WTC11 (cell line): Measurements from ENCODE around the gene MUSTN1. TPM values are rescaled to one million over a fixed set of nuclear protein-coding genes. Genes with fewer than 3 reads are reported as not detected.

ENCODE experiments used
- ATAC-seq: fragments of 200-7000 bp; cut with Tn5 transposase; 2 replicates; pipeline ENCODE4 v1.10.0; 2021; ENCODE audit warnings: mild to moderate bottlenecking, moderate library complexity
- CTCF ChIA-PET: fragments of 300-600 bp; sonication (Branson Sonifier 250); formaldehyde crosslinking; loops from one replicate; lab custom pipeline; 2021; ENCODE audit warnings: antibody characterized with exemption; lab: Charles Lee
- POLR2A ChIA-PET: fragments of 350-600 bp; sonication (Branson Sonifier 250); formaldehyde crosslinking; loops from one replicate; lab custom pipeline; 2021; ENCODE audit warnings: antibody characterized with exemption; lab: Charles Lee
- DNase-seq: peaks from one replicate; pipeline ENCODE4 v3.0.0; 2021; ENCODE audit warnings: low spot score
- H3K27ac Mint-ChIP-seq: 2 replicates; pipeline ENCODE4 v1.8.0; 2021; ENCODE audit warnings: mixed read lengths
- H3K27me3 Mint-ChIP-seq: 2 replicates; pipeline ENCODE4 v1.8.0; 2021; ENCODE audit warnings: low read depth, mild to moderate bottlenecking, moderate library complexity, mixed read lengths
- H3K36me3 Mint-ChIP-seq: 2 replicates; pipeline ENCODE4 v1.8.0; 2021; ENCODE audit warnings: mixed read lengths
- H3K4me1 Mint-ChIP-seq: 2 replicates; pipeline ENCODE4 v1.8.0; 2022; ENCODE audit warnings: mixed read lengths
- H3K4me3 Mint-ChIP-seq: 2 replicates; pipeline ENCODE4 v1.8.0; 2021; ENCODE audit warnings: mild to moderate bottlenecking, moderate library complexity, mixed read lengths
- H3K9me3 Mint-ChIP-seq: 2 replicates; pipeline ENCODE4 v1.8.0; 2021; ENCODE audit warnings: mixed read lengths
- AFF4 ChIP-seq: sonication (generic); formaldehyde crosslinking; IDR thresholded peaks from 2 replicates; pipeline ENCODE4 v1.8.1; 2023; ENCODE audit warnings: mild to moderate bottlenecking, missing genetic modification reagents, borderline replicate concordance
- ATF1 ChIP-seq: sonication (generic); formaldehyde crosslinking; IDR thresholded peaks from 2 replicates; pipeline ENCODE4 v1.8.1; 2023; ENCODE audit warnings: mild to moderate bottlenecking, moderate library complexity, missing genetic modification reagents
- JUN ChIP-seq: sonication (generic); formaldehyde crosslinking; IDR thresholded peaks from 2 replicates; pipeline ENCODE4 v1.8.0; 2023; ENCODE audit warnings: mild to moderate bottlenecking, missing genetic modification reagents
- NFYB ChIP-seq: sonication (generic); formaldehyde crosslinking; conservative IDR thresholded peaks from 2 replicates; pipeline ENCODE4 v1.8.0; 2022; ENCODE audit warnings: low read depth, missing genetic modification reagents
- NR1H2 ChIP-seq: sonication (generic); formaldehyde crosslinking; IDR thresholded peaks from 2 replicates; pipeline ENCODE4 v1.9.0; 2021; ENCODE audit warnings: mild to moderate bottlenecking, moderate library complexity, missing genetic modification reagents
- OVOL2 ChIP-seq: fragments of 250-450 bp; sonication (Bioruptor Pico); IDR thresholded peaks from 2 replicates; pipeline ENCODE4 v1.9.0; 2021; ENCODE audit warnings: mild to moderate bottlenecking, borderline replicate concordance
- PRRX2 ChIP-seq: fragments of 250-450 bp; sonication (Bioruptor Pico); IDR thresholded peaks from 2 replicates; pipeline ENCODE4 v1.8.0; 2021; ENCODE audit warnings: mild to moderate bottlenecking
- SMAD4 ChIP-seq: sonication (generic); formaldehyde crosslinking; IDR thresholded peaks from 2 replicates; pipeline ENCODE4 v1.8.0; 2022; ENCODE audit warnings: mild to moderate bottlenecking, missing genetic modification reagents
- TEAD4 ChIP-seq: sonication (generic); formaldehyde crosslinking; IDR thresholded peaks from 2 replicates; pipeline ENCODE4 v1.8.0; 2022; ENCODE audit warnings: mild to moderate bottlenecking, missing genetic modification reagents
- USF1 ChIP-seq: sonication (generic); formaldehyde crosslinking; IDR thresholded peaks from 2 replicates; pipeline ENCODE4 v1.8.0; 2022; ENCODE audit warnings: mild to moderate bottlenecking, missing genetic modification reagents
- ZBTB21 ChIP-seq: sonication (generic); formaldehyde crosslinking; IDR thresholded peaks from 2 replicates; pipeline ENCODE4 v1.8.1; 2023; ENCODE audit warnings: mild to moderate bottlenecking, missing genetic modification reagents, borderline replicate concordance
- ZNF121 ChIP-seq: sonication (generic); formaldehyde crosslinking; IDR thresholded peaks from 2 replicates; pipeline ENCODE4 v1.8.0; 2023; ENCODE audit warnings: missing genetic modification reagents
- ZNF317 ChIP-seq: sonication (generic); formaldehyde crosslinking; IDR thresholded peaks from 2 replicates; pipeline ENCODE4 v1.8.1; 2023; ENCODE audit warnings: low read depth, mild to moderate bottlenecking, moderate library complexity, missing genetic modification reagents, borderline replicate concordance
- ZNF396 ChIP-seq: fragments of 250-450 bp; sonication (Bioruptor Pico); IDR thresholded peaks from 2 replicates; pipeline ENCODE4 v1.8.0; 2021; ENCODE audit warnings: mild to moderate bottlenecking, moderate library complexity, borderline replicate concordance
- ZNF416 ChIP-seq: fragments of 250-450 bp; sonication (Bioruptor Pico); IDR thresholded peaks from 2 replicates; pipeline ENCODE4 v1.9.0; 2021; ENCODE audit warnings: mild to moderate bottlenecking, inconsistent platforms
- total RNA-seq: library from RNA; stranded (reverse); gene quantifications from 3 replicates; pipeline ENCODE4 v1.2.3, GENCODE V29; 2021
- TF ChIP-seq, protein P1 (sequence below): sonication (generic); formaldehyde crosslinking; IDR thresholded peaks from 2 replicates; pipeline ENCODE4 v1.8.1; 2022; ENCODE audit warnings: low read depth, mild to moderate bottlenecking, moderate library complexity, missing genetic modification reagents, borderline replicate concordance
- TF ChIP-seq, protein P2 (sequence below): sonication (generic); formaldehyde crosslinking; IDR thresholded peaks from 2 replicates; pipeline ENCODE4 v1.8.0; 2022; ENCODE audit warnings: mild to moderate bottlenecking, missing genetic modification reagents
- TF ChIP-seq, protein P3 (sequence below): fragments of 200-600 bp; IDR thresholded peaks from 2 replicates; pipeline ENCODE4 v1.8.0; 2022; ENCODE audit warnings: antibody characterized with exemption
- TF ChIP-seq, protein P4 (sequence below): sonication (generic); formaldehyde crosslinking; IDR thresholded peaks from 2 replicates; pipeline ENCODE4 v1.8.1; 2023; ENCODE audit warnings: mild to moderate bottlenecking, missing genetic modification reagents
- TF ChIP-seq, protein P5 (sequence below): sonication (generic); formaldehyde crosslinking; IDR thresholded peaks from 2 replicates; pipeline ENCODE4 v1.8.1; 2022; ENCODE audit warnings: low read depth, missing genetic modification reagents, borderline replicate concordance

Gene MUSTN1
- total RNA-seq, 1 experiment from 2014 or later: 4.2 TPM

DNA sequence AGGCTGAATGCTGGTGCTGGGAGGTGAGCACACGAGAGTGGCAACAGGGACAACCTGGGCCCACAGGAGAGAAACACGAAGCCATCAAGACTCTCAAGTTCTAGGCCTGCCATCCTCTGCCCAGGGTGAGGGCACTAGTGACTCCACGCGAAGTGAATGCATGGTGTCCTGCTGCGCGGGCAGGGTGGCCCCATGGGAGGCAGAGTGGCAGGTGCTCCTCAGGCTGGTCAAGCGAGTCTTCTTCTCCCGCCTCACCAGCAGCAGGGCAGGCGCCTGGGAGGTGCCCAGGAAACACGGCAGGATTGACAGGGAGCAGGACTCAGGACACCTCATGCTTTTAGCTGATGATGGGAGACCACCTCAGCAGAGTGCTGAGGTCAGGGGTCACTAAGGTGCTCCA, 35.7 kb upstream of the MUSTN1 start:
- H3K27me3 Mint-ChIP-seq: no peaks in the 10 kb centered on the region; the same call in 1 of the 2 replicates
- peaks cover 21% of the 10 kb centered on the region for H3K4me1 Mint-ChIP-seq
- H3K9me3 Mint-ChIP-seq: peaks cover 9% of the 10 kb centered on the region
- TF ChIP-seq, protein P1, sequence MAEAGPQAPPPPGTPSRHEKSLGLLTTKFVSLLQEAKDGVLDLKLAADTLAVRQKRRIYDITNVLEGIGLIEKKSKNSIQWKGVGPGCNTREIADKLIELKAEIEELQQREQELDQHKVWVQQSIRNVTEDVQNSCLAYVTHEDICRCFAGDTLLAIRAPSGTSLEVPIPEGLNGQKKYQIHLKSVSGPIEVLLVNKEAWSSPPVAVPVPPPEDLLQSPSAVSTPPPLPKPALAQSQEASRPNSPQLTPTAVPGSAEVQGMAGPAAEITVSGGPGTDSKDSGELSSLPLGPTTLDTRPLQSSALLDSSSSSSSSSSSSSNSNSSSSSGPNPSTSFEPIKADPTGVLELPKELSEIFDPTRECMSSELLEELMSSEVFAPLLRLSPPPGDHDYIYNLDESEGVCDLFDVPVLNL (CRISPR knock-in tag): no peak
- TF ChIP-seq ZNF317 (CRISPR knock-in tag) (no peak), SMAD4 (no peak), ZNF416 (CRISPR knock-in tag) (no peak), TEAD4 (CRISPR knock-in tag) (no peak), ZNF396 (CRISPR knock-in tag) (no peak), USF1 (CRISPR knock-in tag) (no peak), JUN (no peak), ATF1 (no peak), ZNF121 (no peak), AFF4 (CRISPR knock-in tag) (no peak), PRRX2 (CRISPR knock-in tag) (no peak), NFYB (CRISPR knock-in tag) (no peak), OVOL2 (CRISPR knock-in tag) (no peak), ZBTB21 (CRISPR knock-in tag) (no peak), NR1H2 (CRISPR knock-in tag) (no peak)
- TF ChIP-seq, protein P2, sequence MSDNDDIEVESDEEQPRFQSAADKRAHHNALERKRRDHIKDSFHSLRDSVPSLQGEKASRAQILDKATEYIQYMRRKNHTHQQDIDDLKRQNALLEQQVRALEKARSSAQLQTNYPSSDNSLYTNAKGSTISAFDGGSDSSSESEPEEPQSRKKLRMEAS (CRISPR knock-in tag): no peak
- TF ChIP-seq, protein P3, sequence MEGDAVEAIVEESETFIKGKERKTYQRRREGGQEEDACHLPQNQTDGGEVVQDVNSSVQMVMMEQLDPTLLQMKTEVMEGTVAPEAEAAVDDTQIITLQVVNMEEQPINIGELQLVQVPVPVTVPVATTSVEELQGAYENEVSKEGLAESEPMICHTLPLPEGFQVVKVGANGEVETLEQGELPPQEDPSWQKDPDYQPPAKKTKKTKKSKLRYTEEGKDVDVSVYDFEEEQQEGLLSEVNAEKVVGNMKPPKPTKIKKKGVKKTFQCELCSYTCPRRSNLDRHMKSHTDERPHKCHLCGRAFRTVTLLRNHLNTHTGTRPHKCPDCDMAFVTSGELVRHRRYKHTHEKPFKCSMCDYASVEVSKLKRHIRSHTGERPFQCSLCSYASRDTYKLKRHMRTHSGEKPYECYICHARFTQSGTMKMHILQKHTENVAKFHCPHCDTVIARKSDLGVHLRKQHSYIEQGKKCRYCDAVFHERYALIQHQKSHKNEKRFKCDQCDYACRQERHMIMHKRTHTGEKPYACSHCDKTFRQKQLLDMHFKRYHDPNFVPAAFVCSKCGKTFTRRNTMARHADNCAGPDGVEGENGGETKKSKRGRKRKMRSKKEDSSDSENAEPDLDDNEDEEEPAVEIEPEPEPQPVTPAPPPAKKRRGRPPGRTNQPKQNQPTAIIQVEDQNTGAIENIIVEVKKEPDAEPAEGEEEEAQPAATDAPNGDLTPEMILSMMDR: no peak
- TF ChIP-seq, protein P4, sequence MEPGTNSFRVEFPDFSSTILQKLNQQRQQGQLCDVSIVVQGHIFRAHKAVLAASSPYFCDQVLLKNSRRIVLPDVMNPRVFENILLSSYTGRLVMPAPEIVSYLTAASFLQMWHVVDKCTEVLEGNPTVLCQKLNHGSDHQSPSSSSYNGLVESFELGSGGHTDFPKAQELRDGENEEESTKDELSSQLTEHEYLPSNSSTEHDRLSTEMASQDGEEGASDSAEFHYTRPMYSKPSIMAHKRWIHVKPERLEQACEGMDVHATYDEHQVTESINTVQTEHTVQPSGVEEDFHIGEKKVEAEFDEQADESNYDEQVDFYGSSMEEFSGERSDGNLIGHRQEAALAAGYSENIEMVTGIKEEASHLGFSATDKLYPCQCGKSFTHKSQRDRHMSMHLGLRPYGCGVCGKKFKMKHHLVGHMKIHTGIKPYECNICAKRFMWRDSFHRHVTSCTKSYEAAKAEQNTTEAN (CRISPR knock-in tag): no peak
- TF ChIP-seq, protein P5, sequence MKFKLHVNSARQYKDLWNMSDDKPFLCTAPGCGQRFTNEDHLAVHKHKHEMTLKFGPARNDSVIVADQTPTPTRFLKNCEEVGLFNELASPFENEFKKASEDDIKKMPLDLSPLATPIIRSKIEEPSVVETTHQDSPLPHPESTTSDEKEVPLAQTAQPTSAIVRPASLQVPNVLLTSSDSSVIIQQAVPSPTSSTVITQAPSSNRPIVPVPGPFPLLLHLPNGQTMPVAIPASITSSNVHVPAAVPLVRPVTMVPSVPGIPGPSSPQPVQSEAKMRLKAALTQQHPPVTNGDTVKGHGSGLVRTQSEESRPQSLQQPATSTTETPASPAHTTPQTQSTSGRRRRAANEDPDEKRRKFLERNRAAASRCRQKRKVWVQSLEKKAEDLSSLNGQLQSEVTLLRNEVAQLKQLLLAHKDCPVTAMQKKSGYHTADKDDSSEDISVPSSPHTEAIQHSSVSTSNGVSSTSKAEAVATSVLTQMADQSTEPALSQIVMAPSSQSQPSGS: no peak
- POLR2A ChIA-PET: no interaction called here
- peaks cover 10% of the 10 kb centered on the region; the same call in 1 of the 2 replicates for H3K36me3 Mint-ChIP-seq
- ATAC-seq (no peak), DNase-seq (no peak)
- no peak overlapping the region for H3K4me3 Mint-ChIP-seq
- no peak overlapping the region for H3K27ac Mint-ChIP-seq
- CTCF ChIA-PET: interaction anchor here (1.7 kb wide), 1 partner anchor 78 kb away, joined by 4 read pairs; no protein-coding TSS in a partner anchor
